ENCODE measurements around the gene ABCA8. TPM values are rescaled to one million over a fixed set of nuclear protein-coding genes. Genes with fewer than 3 reads are reported as not detected.
"Not testable (repeated sequence)": the region's sequence is repeated elsewhere in the genome, so short reads cannot be mapped to it uniquely, and the experiment has no call there.

Gene ABCA8
- polyA plus RNA-seq (2011; rRNA removed) (9.7 and 13.8 TPM in 2 replicates), polyA minus RNA-seq (2011; rRNA and poly(A)+ RNA removed) (6.1 and 11.3 TPM in 2 replicates)

- peak; percentile 13 for DNase-seq (ENCODE audit: low read depth, low spot score)
- POLR2A ChIA-PET = interaction anchor here (0.6 kb wide), 1 partner anchor 283 kb away, joined by 4 read pairs; no protein-coding TSS in a partner anchor
- H3K27me3 ChIP-seq (ENCODE audit: control insufficient read depth, insufficient read depth, low read length) = no peaks in the 10 kb centered on the region
- peak within 1 kb of the TSS; percentile 45 for H3K4me3 ChIP-seq (ENCODE audit: low read depth, low read length)
- CTCF ChIA-PET = interaction anchor here (0.9 to 1.8 kb wide), 2 partner anchors 178 to 183 kb away, joined by 3 to 6 read pairs; no protein-coding TSS in a partner anchor
- no peak for TF ChIP-seq CTCF (IDR thresholded peaks at IDR 0.05; ENCODE audit: low read depth, low read length)
- no peak within 1 kb of the TSS for H3K27ac ChIP-seq (ENCODE audit: low read depth, low read length)
- H3K9me3 ChIP-seq (ENCODE audit: control insufficient read depth, insufficient read depth, low read length) = no peaks in the 10 kb centered on the region
These were observed at the start of gene ABCA8 for GRCh38 chr17:68955181-68955841. TSS of gene ABCA8 (minus strand) at chr17:68955392. CDS start at chr17:68942034, 13,358 bp downstream.

- DNase-seq (ENCODE audit: low read depth, low spot score); H3K27me3 ChIP-seq (ENCODE audit: control insufficient read depth, insufficient read depth, low read length); H3K4me3 ChIP-seq (ENCODE audit: low read depth, low read length); H3K27ac ChIP-seq (ENCODE audit: low read depth, low read length); H3K9me3 ChIP-seq (ENCODE audit: control insufficient read depth, insufficient read depth, low read length); POLR2A ChIA-PET; CTCF ChIA-PET: not testable (repeated sequence)
These were observed 49.6 kb upstream of the ABCA8 start for GRCh38 chr17:69004759-69005158.

GRCh38 chr17:68999743-69000142 lies 44.6 kb upstream of the ABCA8 start:
- H3K27ac ChIP-seq (ENCODE audit: low read depth, low read length); CTCF ChIA-PET; H3K27me3 ChIP-seq (ENCODE audit: control insufficient read depth, insufficient read depth, low read length); H3K4me3 ChIP-seq (ENCODE audit: low read depth, low read length); DNase-seq (ENCODE audit: low read depth, low spot score); POLR2A ChIA-PET; H3K9me3 ChIP-seq (ENCODE audit: control insufficient read depth, insufficient read depth, low read length): not testable (repeated sequence)

- H3K9me3 ChIP-seq (ENCODE audit: control insufficient read depth, insufficient read depth, low read length) = no peaks in the 10 kb centered on the region
- no peak overlapping the region for H3K27ac ChIP-seq (ENCODE audit: low read depth, low read length)
- H3K4me3 ChIP-seq (ENCODE audit: low read depth, low read length) = no peak overlapping the region
- POLR2A ChIA-PET = no interaction called here
- CTCF ChIA-PET = no interaction called here
- no peak for TF ChIP-seq CTCF (IDR thresholded peaks at IDR 0.05; ENCODE audit: low read depth, low read length)
- DNase-seq (ENCODE audit: low read depth, low spot score) = no peak
- no peaks in the 10 kb centered on the region for H3K27me3 ChIP-seq (ENCODE audit: control insufficient read depth, insufficient read depth, low read length)
These were observed 37.9 kb upstream of the ABCA8 start for GRCh38 chr17:68993112-68993511.

GRCh38 chr17:68987966-68988365 lies 32.8 kb upstream of the ABCA8 start:
- Histone ChIP-seq H3K4me3 (ENCODE audit: low read depth, low read length) (no peak overlapping the region), H3K9me3 (ENCODE audit: control insufficient read depth, insufficient read depth, low read length) (no peaks in the 10 kb centered on the region), H3K27ac (ENCODE audit: low read depth, low read length) (no peak overlapping the region), H3K27me3 (ENCODE audit: control insufficient read depth, insufficient read depth, low read length) (no peaks in the 10 kb centered on the region)
- POLR2A ChIA-PET = no interaction called here
- CTCF ChIA-PET = interaction anchor here (1.5 kb wide), 1 partner anchor 216 kb away, joined by 7 read pairs; no protein-coding TSS in a partner anchor
- DNase-seq (ENCODE audit: low read depth, low spot score) = no peak
- no peak for TF ChIP-seq CTCF (IDR thresholded peaks at IDR 0.05; ENCODE audit: low read depth, low read length)

- Histone ChIP-seq H3K27ac (ENCODE audit: low read depth, low read length) (no peak overlapping the region), H3K9me3 (ENCODE audit: control insufficient read depth, insufficient read depth, low read length) (no peaks in the 10 kb centered on the region), H3K27me3 (ENCODE audit: control insufficient read depth, insufficient read depth, low read length) (no peaks in the 10 kb centered on the region), H3K4me3 (ENCODE audit: low read depth, low read length) (peak overlapping the region; percentile 36)
- DNase-seq (ENCODE audit: low read depth, low spot score) = peak; percentile 3
- CTCF ChIA-PET = interaction anchor here (0.8 to 0.9 kb wide), 2 partner anchors 74 to 209 kb away, joined by 3 to 5 read pairs; no protein-coding TSS in a partner anchor
- POLR2A ChIA-PET = no interaction called here
- TF ChIP-seq CTCF (IDR thresholded peaks at IDR 0.05; ENCODE audit: low read depth, low read length) = no peak
These were observed 26.1 kb upstream of the ABCA8 start for GRCh38 chr17:68981288-68981687.

Data from AG04450 (cell line).